Hematopoietic multipotent progenitor cell (in vitro differentiated cells): ENCODE data around the gene BRD4. TPM values are rescaled to one million over a fixed set of nuclear protein-coding genes. Genes with fewer than 3 reads are reported as not detected.

Experiments used
- DNase-seq, 3 donors: peaks; one replicate each; pipeline ENCODE4 v3.0.0-alpha.2; 2011 to 2015; ENCODE audit warnings: low read depth in 2 of 3, low spot score in 2 of 3
- total RNA-seq: library from RNA; depleted of rRNA; stranded (reverse); fragments of >200 nt; gene quantifications from one replicate; pipeline ENCODE4 v1.2.3, GENCODE V29; 2012

Gene BRD4
- total RNA-seq, 1 donor, result 32.3 TPM

GRCh38 chr19:15268192-15268927, 64.0 kb downstream of the BRD4 start:
- DNase-seq, result no peak

- DNase-seq, result no peak
These were observed 65.7 kb downstream of the BRD4 start for GRCh38 chr19:15266683-15267082.

- DNase-seq, result no peak
These were observed 66.5 kb downstream of the BRD4 start for GRCh38 chr19:15265850-15266248.

- DNase-seq, result no peak
These were observed 67.0 kb downstream of the BRD4 start for GRCh38 chr19:15265214-15265849.

- DNase-seq, result no peak
These were observed 67.5 kb downstream of the BRD4 start for GRCh38 chr19:15264933-15265206.

- DNase-seq, result peak; percentile 56 to 79 (median 66)
These were observed 68.0 kb downstream of the BRD4 start for GRCh38 chr19:15264061-15264932.

- DNase-seq, result no peak
These were observed 68.9 kb downstream of the BRD4 start for GRCh38 chr19:15263361-15263985.

GRCh38 chr19:15262011-15262410, 70.3 kb downstream of the BRD4 start:
- DNase-seq, result no peak

- DNase-seq, result peak in 2 of 3 donors; percentile 18 to 34
These were observed 71.4 kb downstream of the BRD4 start for GRCh38 chr19:15260939-15261338.

- DNase-seq, result no peak
These were observed 72.4 kb downstream of the BRD4 start for GRCh38 chr19:15259907-15260306.

- no peak for DNase-seq
These were observed 74.6 kb downstream of the BRD4 start for GRCh38 chr19:15257782-15258181.

GRCh38 chr19:15256708-15257331, 75.5 kb downstream of the BRD4 start:
- DNase-seq, result no peak

- DNase-seq, result no peak
These were observed 76.9 kb downstream of the BRD4 start for GRCh38 chr19:15255359-15255990.

- DNase-seq, result no peak
These were observed 77.8 kb downstream of the BRD4 start for GRCh38 chr19:15254547-15254946.

GRCh38 chr19:15253513-15253912, 78.8 kb downstream of the BRD4 start:
- DNase-seq, result no peak

- DNase-seq, result no peak
These were observed 79.3 kb downstream of the BRD4 start for GRCh38 chr19:15253061-15253460.

- peak in 1 of 3 donors; percentile 33 for DNase-seq
These were observed 79.8 kb downstream of the BRD4 start for GRCh38 chr19:15252398-15253018.

- no peak for DNase-seq
These were observed 80.5 kb downstream of the BRD4 start for GRCh38 chr19:15251749-15252397.

- no peak for DNase-seq
These were observed 81.2 kb downstream of the BRD4 start for GRCh38 chr19:15251010-15251748.
